K562 (cell line): ENCODE results near the gene HDGFL2. TPM values are rescaled to one million over a fixed set of nuclear protein-coding genes. Genes with fewer than 3 reads are reported as not detected.

ENCODE experiments used
- ATAC-seq: fragments of 200-7000 bp; cut with Tn5 transposase; 3 replicates; pipeline ENCODE4 v1.9.1; 2020; ENCODE audit warnings: moderate library complexity
- BruUV-seq: library from RNA; stranded (reverse); fragments of 400-500 nt; replicated peaks from 2 replicates; lab custom pipeline; 2021; lab: Mats Ljungman, UMichigan
- CTCF ChIA-PET: fragments of 300-600 bp; formaldehyde crosslinking; extraction: SDS; loops from one replicate; lab custom pipeline; 2021; ENCODE audit warnings: low intra/inter-chr PET ratio; lab: Yijun Ruan, JAX
- POLR2A ChIA-PET: fragments of 300-600, 350-650 bp; sonication (Branson Sonifier 250); formaldehyde crosslinking; extraction: SDS; loops from one replicate; lab custom pipeline; 2021; ENCODE audit warnings: antibody characterized with exemption, inconsistent platforms; lab: Yijun Ruan, JAX
- DNase-seq, 4 experiments: peaks; one replicate each; pipeline versions ENCODE4 v3.0.0 to v3.0.0-alpha.2; 2011 to 2018; ENCODE audit warnings: low spot score in 3 of 4, mixed read lengths in 3 of 4; ENCODE audit errors: extremely low read depth in 1 of 4
- FAIRE-seq: peaks from 2 replicates; lab custom pipeline; 2011; peaks lifted over from hg19 to GRCh38; lab: Jason Lieb, UNC
- H2AFZ ChIP-seq: 2 replicates; pipeline ENCODE4 v1.6.0; 2011; ENCODE audit warnings: low read depth, low read length, control low read depth, inconsistent platforms
- H3K27ac ChIP-seq: fragments of 200-600 bp; 3 replicates; pipeline ENCODE4 v1.8.0; 2011; ENCODE audit warnings: low read depth, mild to moderate bottlenecking, control low read depth, inconsistent platforms, low read length, moderate library complexity, mixed read lengths; ENCODE audit errors: extremely low read depth
- H3K27me3 ChIP-seq, 2 experiments: fragments of 300-600 bp in 1 of 2; 2 replicates in 1 of 2; 3 replicates in 1 of 2; pipeline versions ENCODE4 v1.6.0 to v1.8.0; 2011; ENCODE audit warnings: inconsistent platforms in 2 of 2, low read length in 2 of 2, mild to moderate bottlenecking in 1 of 2, mixed read lengths in 1 of 2, moderate library complexity in 1 of 2; ENCODE audit not compliant: control insufficient read depth in 2 of 2, insufficient read depth in 2 of 2
- H3K36me3 ChIP-seq: fragments of 300-600 bp; 3 replicates; pipeline ENCODE4 v1.8.0; 2011; ENCODE audit warnings: mild to moderate bottlenecking, low read length, inconsistent platforms; ENCODE audit not compliant: control insufficient read depth, insufficient read depth
- H3K4me1 ChIP-seq, 2 experiments: fragments of 200-600 bp in 1 of 2; replicated peaks in 1 of 2; 2 replicates in 1 of 2; 3 replicates in 1 of 2; pipeline versions ENCODE4 v1.5.1 to v1.8.0; 2011; ENCODE audit warnings: inconsistent platforms in 2 of 2, low read length in 2 of 2, mild to moderate bottlenecking in 1 of 2, mixed read lengths in 1 of 2, moderate library complexity in 1 of 2; ENCODE audit not compliant: control insufficient read depth in 2 of 2, insufficient read depth in 2 of 2
- H3K4me2 ChIP-seq: 2 replicates; pipeline ENCODE4 v1.6.1; 2011; ENCODE audit warnings: low read length, control low read depth, inconsistent platforms, mixed read lengths; ENCODE audit not compliant: insufficient read depth
- H3K4me3 ChIP-seq: fragments of 200-600 bp; sonication (generic), shearing (Covaris generic); 2 replicates; pipeline ENCODE4 v1.5.1; 2016; ENCODE audit warnings: control low read depth, inconsistent platforms
- H3K79me2 ChIP-seq: fragments of 200-600 bp; 3 replicates; pipeline ENCODE4 v1.8.0; 2011; ENCODE audit warnings: low read length, inconsistent platforms; ENCODE audit not compliant: control insufficient read depth, insufficient read depth
- H3K9ac ChIP-seq, 2 experiments: 2 replicates each; pipeline versions ENCODE4 v1.6.0 to v1.6.1; 2011; ENCODE audit warnings: low read depth in 2 of 2, low read length in 2 of 2, control low read depth in 1 of 2, inconsistent platforms in 1 of 2, mild to moderate bottlenecking in 1 of 2, mixed read lengths in 1 of 2; ENCODE audit not compliant: insufficient read depth in 1 of 2
- H3K9me1 ChIP-seq: one replicate; pipeline ENCODE4 v1.6.0; 2011; ENCODE audit warnings: inconsistent platforms, mild to moderate bottlenecking, low read length, moderate library complexity; ENCODE audit not compliant: control insufficient read depth, insufficient read depth
- H3K9me3 ChIP-seq: replicated peaks from 2 replicates; pipeline ENCODE4 v1.5.1; 2011; ENCODE audit warnings: low read depth, low read length, inconsistent platforms; ENCODE audit not compliant: control insufficient read depth, insufficient read depth
- H4K20me1 ChIP-seq: replicated peaks from 2 replicates; pipeline ENCODE4 v1.6.1; 2011; ENCODE audit warnings: low read length, inconsistent platforms, mixed read lengths; ENCODE audit not compliant: control insufficient read depth, insufficient read depth
- ADNP ChIP-seq: fragments of 200-800 bp; sonication (Bioruptor generic); IDR thresholded peaks from 2 replicates; pipeline ENCODE4 v1.6.1; 2016; ENCODE audit warnings: missing genetic modification characterization, missing compliant biosample characterization
- ARID2 ChIP-seq: fragments of 450-650 bp; IDR thresholded peaks from 2 replicates; pipeline ENCODE4 v1.6.1; 2017; ENCODE audit warnings: antibody characterized with exemption, mild to moderate bottlenecking
- BCOR ChIP-seq: fragments of 450-650 bp; IDR thresholded peaks from 2 replicates; pipeline ENCODE4 v1.6.1; 2016
- CBX3 ChIP-seq, 2 experiments: IDR thresholded peaks; 1 replicate in 1 of 2; 2 replicates in 1 of 2; pipeline ENCODE4 v1.6.1; 2012; ENCODE audit warnings: inconsistent platforms in 2 of 2, low read length in 2 of 2, borderline replicate concordance in 1 of 2, control low read depth in 1 of 2
- CHD4 ChIP-seq: fragments of 200-600 bp; sonication (generic); IDR thresholded peaks from 3 replicates; pipeline ENCODE4 v1.6.1; 2012; ENCODE audit warnings: low read depth, mild to moderate bottlenecking, mixed read lengths, low read length, inconsistent platforms; ENCODE audit not compliant: insufficient read depth, insufficient replicate concordance, poor library complexity, severe bottlenecking
- CSDE1 ChIP-seq, 2 experiments: fragments of 450-650 bp; IDR thresholded peaks; 2 replicates each; pipeline ENCODE4 v1.6.1; 2016; ENCODE audit warnings: mild to moderate bottlenecking in 1 of 2
- GATA2 ChIP-seq: sonication (generic); formaldehyde crosslinking; IDR thresholded peaks from 2 replicates; pipeline ENCODE4 v1.4.0; 2020; ENCODE audit warnings: mild to moderate bottlenecking, missing genetic modification reagents
- KDM1A ChIP-seq, 2 experiments: fragments of 450-650 bp; IDR thresholded peaks; 2 replicates each; pipeline ENCODE4 v1.6.1; 2016; ENCODE audit warnings: mild to moderate bottlenecking in 2 of 2
- MECOM ChIP-seq: fragments of 250-450 bp; sonication (Bioruptor Pico); IDR thresholded peaks from 2 replicates; pipeline ENCODE4 v1.8.0; 2022; ENCODE audit warnings: inconsistent platforms
- MNT ChIP-seq, 2 experiments: fragments of 450-650 bp; conservative IDR thresholded peaks; 2 replicates each; pipeline ENCODE4 v1.6.1; 2017; ENCODE audit warnings: mild to moderate bottlenecking in 2 of 2, moderate library complexity in 2 of 2
- PTBP1 ChIP-seq: fragments of 200-400 bp; formaldehyde crosslinking; IDR thresholded peaks from 2 replicates; pipeline ENCODE4 v1.6.1; 2017; ENCODE audit warnings: low read depth, low read length
- RBM17 ChIP-seq: fragments of 200-400 bp; formaldehyde crosslinking; IDR thresholded peaks from 2 replicates; pipeline ENCODE4 v1.6.1; 2017; ENCODE audit warnings: low read depth, mild to moderate bottlenecking, low read length, borderline replicate concordance
- RBM25 ChIP-seq: fragments of 200-400 bp; formaldehyde crosslinking; IDR thresholded peaks from 2 replicates; pipeline ENCODE4 v1.6.1; 2018; ENCODE audit warnings: low read length, low read depth, moderate library complexity; ENCODE audit not compliant: severe bottlenecking
- RCOR1 ChIP-seq, 2 experiments: IDR thresholded peaks; 2 replicates each; pipeline ENCODE4 v1.6.1; 2012; ENCODE audit warnings: low read depth in 2 of 2, low read length in 2 of 2, borderline replicate concordance in 1 of 2, improper control_type of control experiment in 1 of 2
- ZC3H11A ChIP-seq: IDR thresholded peaks from 2 replicates; pipeline ENCODE4 v1.6.1; 2012; ENCODE audit warnings: low read depth, low read length, improper control_type of control experiment
- ZKSCAN8 ChIP-seq: fragments of 200-800 bp; sonication (Bioruptor generic); IDR thresholded peaks from 2 replicates; pipeline ENCODE4 v1.6.1; 2016; ENCODE audit warnings: missing genetic modification characterization, missing compliant biosample characterization
- WGBS: fragments of 100-300 bp; shearing (Covaris generic); methylation state at CpG from one replicate; pipeline ENCODE4 v1.1.6; 2016; ENCODE audit warnings: low coverage, mixed read lengths; ENCODE audit not compliant: insufficient coverage; ENCODE audit errors: missing lambda C conversion rate; 5-methylcytosine and 5-hydroxymethylcytosine counted together
- in situ Hi-C: fragments of 300-500 bp; cut with MboI; formaldehyde crosslinking; loops from 4 replicates; pipeline ENCODE4 v1.15.0; 2018; ENCODE audit warnings: inconsistent platforms, mixed read lengths
- intact Hi-C: fragments of 100-400 bp; cut with micrococcal nuclease; formaldehyde crosslinking; loops from 2 replicates; pipeline ENCODE4 v1.14.2; 2022
- polyA plus RNA-seq, 8 experiments: library from polyadenylated mRNA; depleted of rRNA in 4 of 8; stranded (reverse) in 5 of 8; unstranded in 3 of 8; fragments of >200 nt; fragmentation: Nextera tagmentation in 2 of 8; fragmentation: Illumina TruSeq in 1 of 8; extraction: Ambion mirVana in 2 of 8; extraction: Trizol in 1 of 8; gene quantifications; 2 replicates each; pipeline versions ENCODE4 v1.2.1 to v1.2.3, GENCODE V29; 2011 to 2014; ENCODE audit warnings: inconsistent platforms in 1 of 8, missing spikeins in 1 of 8
- total RNA-seq, 7 experiments: library from RNA; depleted of rRNA in 6 of 7; stranded (reverse); fragments of >200 nt in 6 of 7; fragmentation: Illumina TruSeq in 2 of 7; extraction: Trizol in 2 of 7; gene quantifications; 2 replicates each; pipeline versions ENCODE4 v1.2.1 to v1.2.3, GENCODE V29; 2011 to 2021; ENCODE audit warnings: low replicate concordance in 1 of 7

The HDGFL2 gene
- total and polyA plus RNA-seq, 9 of the 15 experiments (the other 6 are each of a cell fraction or from before 2014, with no cell fraction given): 0.13 to 61.7 (median 16.0) TPM

DNA sequence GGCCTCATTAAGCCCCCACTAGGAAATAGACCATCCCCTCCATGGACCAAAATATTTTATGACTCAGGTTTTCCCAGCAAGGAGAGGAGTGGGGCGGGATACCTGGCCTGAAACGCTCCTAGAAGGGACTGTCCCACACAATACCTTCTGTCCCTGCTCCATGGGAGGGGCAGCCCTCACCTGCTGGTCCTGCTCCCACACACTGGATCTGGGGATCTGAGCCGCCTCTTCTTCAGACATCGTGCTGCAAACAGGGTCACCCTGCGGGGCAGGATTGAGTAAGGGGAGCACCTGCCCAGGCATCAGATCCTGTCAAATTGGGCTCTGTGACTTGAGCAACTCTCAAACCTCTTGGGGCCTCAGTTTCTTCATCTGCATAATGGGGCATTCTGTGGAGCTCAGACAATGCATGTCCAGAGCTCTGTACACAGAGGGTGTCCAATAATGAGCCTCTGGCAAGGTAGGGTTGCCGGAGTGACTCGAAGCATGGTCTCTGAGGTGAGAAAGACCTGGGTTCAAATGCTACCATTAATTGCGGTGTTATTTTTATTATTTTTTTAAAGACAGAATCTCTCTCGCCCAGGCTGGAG, 61.8 kb downstream of the HDGFL2 start:
- H3K79me2 ChIP-seq: peaks cover 9% of the 10 kb centered on the region; the same call in 2 of the 3 replicates
- H3K9ac ChIP-seq: no peak overlapping the region
- no peak overlapping the region for H2AFZ ChIP-seq
- H3K27me3 ChIP-seq: peaks cover 0 to 6% of the 10 kb centered on the region in 2 experiments; a peak in 3 of 5 replicates
- H3K9me3 ChIP-seq: no peaks in the 10 kb centered on the region
- ATAC-seq: no peak
- no peaks in the 10 kb centered on the region for H3K9me1 ChIP-seq
- H3K27ac ChIP-seq: no peak overlapping the region
- no peak for TF ChIP-seq ARID2
- TF ChIP-seq ZKSCAN8 (CRISPR knock-in tag): peak; percentile 86
- no peak for TF ChIP-seq MNT (conservative IDR thresholded peaks at IDR 0.05)
- TF ChIP-seq BCOR: peak; percentile 70; the same call in 1 of the 2 replicates
- TF ChIP-seq MECOM (CRISPR knock-in tag): no peak
- peak; percentile 73 for TF ChIP-seq CHD4
- TF ChIP-seq PTBP1: 0 out of 2 replicates have a peak, but pooled peaks have one; percentile 69
- TF ChIP-seq RBM25: peak; percentile 90
- no peak for TF ChIP-seq GATA2 (CRISPR knock-in tag)
- TF ChIP-seq CBX3 (IDR thresholded peaks at IDR 0.05; ENCODE audit: borderline replicate concordance in 1 of 2, low read length in 2 of 2): 0 out of 3 replicates have a peak, but pooled peaks of 1 of the 2 experiments have one; percentile 61
- peak; percentile 94 for TF ChIP-seq ADNP (tag)
- no peak for TF ChIP-seq ZC3H11A
- no peak for TF ChIP-seq CSDE1 (IDR thresholded peaks at IDR 0.05)
- TF ChIP-seq RCOR1 (IDR thresholded peaks at IDR 0.05; ENCODE audit: borderline replicate concordance in 1 of 2, low read depth in 2 of 2, low read length in 2 of 2): peak in 1 of 2 experiments; percentile 48; a peak in 1 of 4 replicates
- TF ChIP-seq KDM1A (IDR thresholded peaks at IDR 0.05): peak in 1 of 2 experiments; percentile 47; a peak in 2 of 4 replicates
- no peak for TF ChIP-seq RBM17
- TF ChIP-seq, all 486 proteins: peak for 9
- H4K20me1 ChIP-seq: no peaks in the 10 kb centered on the region
- intact Hi-C loops (no loop called here), in situ Hi-C loops (no loop called here)
- no peak overlapping the region for H3K4me3 ChIP-seq
- H3K4me2 ChIP-seq: no peak overlapping the region
- ChIA-PET POLR2A (interaction anchor here (1.3 to 1.6 kb wide), 2 partner anchors 10 to 62 kb away, joined by 6 to 8 read pairs; partner anchors contain the start of gene HDGFL2), CTCF (no interaction called here)
- no TSS peak for BruUV-seq
- DNase-seq (no peak), FAIRE-seq (no peak)
- H3K36me3 ChIP-seq: peaks cover 9% of the 10 kb centered on the region; the same call in 1 of the 3 replicates
- 38% methylated on average over 9 of the region's 9 CpGs for WGBS
- peaks cover 5 to 44% of the 10 kb centered on the region in 2 experiments; a peak in 4 of 5 replicates for H3K4me1 ChIP-seq
